CD4-positive, CD25-positive, alpha-beta regulatory T cell (primary cell): ENCODE data around the gene KIF13A. TPM values are rescaled to one million over a fixed set of nuclear protein-coding genes. Genes with fewer than 3 reads are reported as not detected.

Source experiments
- ATAC-seq, 2 donors: fragments of 150-1000 bp; cut with Tn5 transposase; one replicate each; pipeline ENCODE4 v1.10.0; 2021; ENCODE audit warnings: low read depth in 2 of 2, moderate number of reproducible peaks in 2 of 2, moderate library complexity in 1 of 2
- DNase-seq, 3 donors: peaks; one replicate each; pipeline versions ENCODE4 v3.0.0 to v3.0.0-alpha.2; 2012 to 2022; ENCODE audit warnings: mixed read lengths in 1 of 3
- H3K27ac ChIP-seq: one replicate; pipeline ENCODE4 v1.7.0; 2013; ENCODE audit warnings: mild to moderate bottlenecking, low read length; ENCODE audit not compliant: insufficient read depth, poor library complexity, severe bottlenecking
- H3K27me3 ChIP-seq: one replicate; pipeline ENCODE4 v1.7.0; 2013; ENCODE audit warnings: low read length; ENCODE audit not compliant: control insufficient read depth, insufficient read depth
- H3K36me3 ChIP-seq: one replicate; pipeline ENCODE4 v1.7.0; 2013; ENCODE audit warnings: mild to moderate bottlenecking, low read length, moderate library complexity; ENCODE audit not compliant: control insufficient read depth, insufficient read depth
- H3K4me1 ChIP-seq: 2 replicates; pipeline ENCODE4 v1.7.0; 2013; ENCODE audit warnings: mild to moderate bottlenecking, low read length; ENCODE audit not compliant: insufficient read depth, control insufficient read depth, poor library complexity, severe bottlenecking
- H3K4me3 ChIP-seq: one replicate; pipeline ENCODE4 v1.7.0; 2013; ENCODE audit warnings: low read depth, mild to moderate bottlenecking, low read length, moderate library complexity
- H3K9me3 ChIP-seq, 2 experiments: 1 replicate in 1 of 2; 2 replicates in 1 of 2; pipeline ENCODE4 v1.7.0; 2013; ENCODE audit warnings: low read length in 2 of 2, mild to moderate bottlenecking in 1 of 2, moderate library complexity in 1 of 2; ENCODE audit not compliant: control insufficient read depth in 2 of 2
- H3K27ac Mint-ChIP-seq, 3 donors: one replicate each; pipeline ENCODE4 v1.8.0; 2020 to 2022; ENCODE audit warnings: mild to moderate bottlenecking in 3 of 3, mixed read lengths in 3 of 3, moderate library complexity in 2 of 3
- H3K27me3 Mint-ChIP-seq: one replicate; pipeline ENCODE4 v1.8.0; 2022; ENCODE audit warnings: mild to moderate bottlenecking, mixed read lengths
- H3K36me3 Mint-ChIP-seq: one replicate; pipeline ENCODE4 v1.8.0; 2020; ENCODE audit warnings: mixed read lengths
- H3K4me1 Mint-ChIP-seq, 4 donors: one replicate each; pipeline ENCODE4 v1.8.0; 2020 to 2022; ENCODE audit warnings: mixed read lengths in 4 of 4, mild to moderate bottlenecking in 1 of 4
- H3K4me3 Mint-ChIP-seq, 4 donors: one replicate each; pipeline ENCODE4 v1.8.0; 2020 to 2022; ENCODE audit warnings: mild to moderate bottlenecking in 4 of 4, mixed read lengths in 4 of 4, moderate library complexity in 3 of 4
- H3K9me3 Mint-ChIP-seq, 7 donors: one replicate each; pipeline ENCODE4 v1.8.0; 2020 to 2022; ENCODE audit warnings: mixed read lengths in 7 of 7, mild to moderate bottlenecking in 3 of 7, moderate library complexity in 2 of 7
- polyA plus RNA-seq, 4 donors: library from polyadenylated mRNA; unstranded; fragments of 300-500 nt; fragmentation: Illumina TruSeq; gene quantifications; one replicate each; pipeline ENCODE4 v1.2.3, GENCODE V29; 2021
- total RNA-seq: library from RNA; stranded (reverse); gene quantifications from one replicate; pipeline ENCODE4 v1.2.3, GENCODE V29; 2022

KIF13A gene
- total and polyA plus RNA-seq, 5 donors from 2014 or later, result 0.49 TPM; not detected in 4

DNA sequence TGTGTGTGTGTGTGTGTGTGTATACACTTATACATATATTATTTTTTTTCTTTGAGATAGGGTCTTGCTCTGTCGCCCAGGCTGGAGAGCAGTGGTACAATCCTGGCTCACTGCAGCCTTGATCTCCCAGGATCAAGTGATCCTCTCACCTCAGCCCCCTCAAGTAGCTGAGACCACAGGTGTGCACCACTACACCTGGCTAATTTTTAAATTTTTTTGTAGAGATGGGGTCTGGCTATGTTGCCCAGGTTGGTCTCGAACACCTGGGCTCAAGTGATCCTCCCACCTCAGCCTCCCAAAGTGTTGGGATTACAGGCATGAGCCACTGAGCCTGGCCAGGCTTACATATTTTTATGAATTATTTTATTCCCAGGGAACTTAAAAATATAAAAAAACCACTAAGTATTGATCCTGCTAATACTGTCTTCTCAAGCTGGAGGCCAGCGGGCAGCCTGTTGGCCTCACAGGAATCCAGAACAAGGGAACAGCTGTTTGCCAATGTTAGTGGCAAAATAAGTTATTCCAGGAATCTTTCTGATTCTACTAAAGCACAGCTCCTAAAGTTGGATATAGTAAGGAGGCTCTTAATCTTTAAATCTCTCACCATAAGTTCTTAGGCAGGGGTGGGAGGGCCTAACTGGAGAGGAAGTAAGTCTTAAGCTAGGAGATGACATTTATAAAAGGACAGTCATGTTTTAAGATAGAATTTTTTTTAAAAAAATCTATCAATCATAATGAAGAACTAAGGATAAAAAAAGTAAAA, 145.2 kb downstream of the KIF13A start:
- no peaks in the 10 kb centered on the region for H3K4me1 Mint-ChIP-seq
- no peak overlapping the region for H3K4me3 ChIP-seq
- H3K27ac ChIP-seq, result no peak overlapping the region
- H3K27me3 ChIP-seq, result no peaks in the 10 kb centered on the region
- H3K9me3 ChIP-seq, result no peaks in the 10 kb centered on the region
- no peak overlapping the region for H3K27ac Mint-ChIP-seq
- no peak for DNase-seq
- H3K9me3 Mint-ChIP-seq, result no peaks in the 10 kb centered on the region
- H3K4me3 Mint-ChIP-seq, result no peak overlapping the region
- ATAC-seq, result no peak
- H3K27me3 Mint-ChIP-seq, result peaks cover 6% of the 10 kb centered on the region
- H3K36me3 Mint-ChIP-seq, result no peaks in the 10 kb centered on the region
- no peaks in the 10 kb centered on the region for H3K4me1 ChIP-seq
- H3K36me3 ChIP-seq, result no peaks in the 10 kb centered on the region

DNA sequence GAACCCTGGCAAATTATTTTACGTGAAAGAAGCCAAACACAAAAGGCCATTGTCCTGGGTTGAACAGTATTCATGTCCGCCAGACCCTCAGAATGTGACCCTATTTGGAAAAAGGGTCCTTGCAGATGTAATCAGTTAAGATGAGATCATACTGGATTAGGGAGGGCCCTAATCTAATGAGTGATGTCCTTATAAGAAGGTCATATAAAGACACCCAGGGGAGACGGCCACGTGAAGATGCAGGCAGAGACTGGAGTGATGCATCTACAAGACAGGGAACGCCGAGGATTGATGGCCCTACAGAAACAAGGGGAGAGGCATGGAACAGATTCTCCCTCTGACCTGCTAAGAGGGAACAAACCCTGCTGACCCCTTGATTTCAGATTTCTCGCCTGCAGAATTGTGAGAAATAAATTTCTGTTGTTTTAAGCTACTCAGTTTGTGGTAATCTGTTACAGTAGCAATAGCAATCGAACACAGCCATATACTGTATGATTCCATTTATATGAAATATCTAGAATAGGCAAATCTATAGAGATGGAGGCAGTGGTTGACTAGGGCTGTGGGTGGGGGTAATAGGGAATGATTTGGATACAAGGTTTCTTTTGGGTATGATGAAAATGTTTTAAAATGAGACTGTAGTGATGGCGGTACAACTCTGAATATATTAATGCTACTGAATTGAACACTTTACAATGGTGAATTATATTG, 147.8 kb downstream of the KIF13A start:
- no peaks in the 10 kb centered on the region for H3K9me3 ChIP-seq
- H3K27me3 ChIP-seq, result no peaks in the 10 kb centered on the region
- Mint-ChIP-seq H3K27ac (no peak overlapping the region), H3K4me1 (no peaks in the 10 kb centered on the region), H3K36me3 (no peaks in the 10 kb centered on the region), H3K4me3 (no peak overlapping the region), H3K27me3 (peaks cover 3% of the 10 kb centered on the region), H3K9me3 (no peaks in the 10 kb centered on the region)
- no peak overlapping the region for H3K27ac ChIP-seq
- ATAC-seq (no peak), DNase-seq (no peak)
- H3K4me1 ChIP-seq, result no peaks in the 10 kb centered on the region
- H3K36me3 ChIP-seq, result no peaks in the 10 kb centered on the region
- no peak overlapping the region for H3K4me3 ChIP-seq

DNA sequence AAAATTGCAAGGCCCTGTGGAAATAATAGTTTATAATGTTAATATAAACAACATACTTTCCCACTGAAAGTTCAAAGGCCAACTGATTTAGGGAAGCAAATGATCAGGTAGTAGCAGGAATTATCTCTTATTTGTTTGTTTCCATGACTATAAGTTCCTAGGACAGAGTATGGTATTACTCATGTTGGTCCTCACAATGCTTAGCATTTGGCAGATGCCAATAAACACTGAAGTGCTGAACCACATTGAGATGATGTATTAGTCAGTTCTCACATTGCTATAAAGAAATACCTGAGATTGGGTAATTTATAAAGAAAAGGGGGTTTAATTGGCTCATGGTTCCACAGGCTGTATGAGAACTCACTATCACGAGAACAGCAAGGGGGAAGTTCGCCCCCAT, 151.1 kb downstream of the KIF13A start:
- Histone ChIP-seq H3K36me3 (no peaks in the 10 kb centered on the region), H3K27ac (no peak overlapping the region), H3K4me1 (no peaks in the 10 kb centered on the region), H3K4me3 (no peak overlapping the region), H3K27me3 (no peaks in the 10 kb centered on the region), H3K9me3 (no peaks in the 10 kb centered on the region)
- no peaks in the 10 kb centered on the region for H3K4me1 Mint-ChIP-seq
- ATAC-seq (no peak), DNase-seq (no peak)
- no peak overlapping the region for H3K27ac Mint-ChIP-seq
- H3K9me3 Mint-ChIP-seq, result no peaks in the 10 kb centered on the region
- no peak overlapping the region for H3K4me3 Mint-ChIP-seq
- H3K36me3 Mint-ChIP-seq, result no peaks in the 10 kb centered on the region
- H3K27me3 Mint-ChIP-seq, result no peaks in the 10 kb centered on the region

DNA sequence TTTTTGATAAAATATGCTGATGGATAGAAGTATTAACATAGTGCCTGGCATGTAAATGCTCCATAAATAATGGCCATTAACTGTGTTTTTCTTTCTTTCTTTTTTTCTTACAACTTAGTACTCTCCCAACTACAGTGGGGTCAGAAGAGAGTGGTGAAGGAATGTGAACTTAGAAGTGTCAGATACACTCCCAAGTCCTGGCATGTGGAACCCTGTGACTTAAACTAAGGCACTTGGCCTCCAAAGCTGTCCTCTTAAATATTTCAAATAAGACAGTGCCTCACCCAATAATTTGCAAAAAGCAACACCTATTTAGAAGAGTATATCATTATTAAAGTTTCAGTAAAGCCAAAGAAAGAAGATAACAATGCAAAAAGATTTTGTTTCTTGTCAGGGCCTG, 151.7 kb downstream of the KIF13A start:
- Histone ChIP-seq H3K4me3 (no peak overlapping the region), H3K27me3 (peaks cover under 1% of the 10 kb centered on the region), H3K9me3 (no peaks in the 10 kb centered on the region), H3K27ac (no peak overlapping the region), H3K4me1 (no peaks in the 10 kb centered on the region), H3K36me3 (no peaks in the 10 kb centered on the region)
- ATAC-seq, result no peak
- H3K9me3 Mint-ChIP-seq, result no peaks in the 10 kb centered on the region
- DNase-seq, result no peak
- no peaks in the 10 kb centered on the region for H3K36me3 Mint-ChIP-seq
- H3K27ac Mint-ChIP-seq, result no peak overlapping the region
- H3K4me3 Mint-ChIP-seq, result no peak overlapping the region
- H3K4me1 Mint-ChIP-seq, result no peaks in the 10 kb centered on the region
- peaks cover under 1% of the 10 kb centered on the region for H3K27me3 Mint-ChIP-seq

DNA sequence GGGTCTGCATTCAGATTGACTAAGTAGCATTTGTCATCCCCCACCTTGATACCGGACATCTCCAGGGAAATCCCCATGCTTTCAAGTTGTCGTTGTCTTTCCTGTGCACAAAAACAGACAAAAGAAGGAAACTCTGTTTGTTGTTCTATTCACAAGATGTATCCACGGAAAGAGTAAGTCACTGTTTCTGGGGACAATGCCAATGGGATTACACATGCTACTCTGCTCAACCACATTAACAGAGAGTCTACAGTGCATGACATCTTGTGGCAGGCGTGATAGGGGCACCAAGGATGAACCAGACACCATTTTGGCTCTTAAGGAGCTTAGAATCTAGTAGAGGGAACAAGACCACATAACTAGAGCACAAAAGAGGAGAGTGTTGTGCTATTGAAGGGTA, 156.3 kb downstream of the KIF13A start:
- H3K27me3 ChIP-seq, result peaks cover 2% of the 10 kb centered on the region
- no peak overlapping the region for H3K4me3 Mint-ChIP-seq
- no peaks in the 10 kb centered on the region for H3K36me3 Mint-ChIP-seq
- no peak overlapping the region for H3K27ac ChIP-seq
- no peaks in the 10 kb centered on the region for H3K4me1 ChIP-seq
- H3K4me3 ChIP-seq, result no peak overlapping the region
- DNase-seq (no peak), ATAC-seq (no peak)
- H3K36me3 ChIP-seq, result no peaks in the 10 kb centered on the region
- H3K9me3 ChIP-seq, result no peaks in the 10 kb centered on the region
- peaks cover 4% of the 10 kb centered on the region for H3K27me3 Mint-ChIP-seq
- no peak overlapping the region for H3K27ac Mint-ChIP-seq
- peaks cover 0 to 3% (median 0%) of the 10 kb centered on the region in 7 donors for H3K9me3 Mint-ChIP-seq
- H3K4me1 Mint-ChIP-seq, result no peaks in the 10 kb centered on the region

DNA sequence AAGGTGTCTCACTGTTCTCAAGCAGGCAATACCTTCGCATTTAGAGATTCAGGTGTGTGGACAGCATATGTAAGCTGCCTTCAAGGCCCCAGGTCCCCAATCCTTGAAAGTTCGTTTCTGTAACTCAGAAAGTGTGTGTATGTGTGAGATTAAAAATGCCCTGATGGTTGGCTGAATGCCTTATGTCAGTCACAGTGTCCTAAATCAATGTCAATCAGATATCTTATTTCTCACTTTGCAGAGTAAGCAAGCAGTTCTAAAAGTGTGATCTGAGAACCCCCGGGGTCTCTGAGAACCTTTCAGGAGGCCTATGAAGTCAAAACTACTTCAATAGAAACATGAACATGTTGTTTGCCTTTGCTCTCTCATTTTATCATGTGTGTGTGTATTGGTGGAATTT, 157.5 kb downstream of the KIF13A start:
- Histone ChIP-seq H3K27me3 (peaks cover 2% of the 10 kb centered on the region), H3K27ac (no peak overlapping the region), H3K4me1 (no peaks in the 10 kb centered on the region), H3K9me3 (no peaks in the 10 kb centered on the region), H3K36me3 (no peaks in the 10 kb centered on the region), H3K4me3 (no peak overlapping the region)
- Mint-ChIP-seq H3K9me3 (peaks cover 0 to 3% (median 0%) of the 10 kb centered on the region in 7 donors), H3K4me1 (no peaks in the 10 kb centered on the region), H3K4me3 (no peak overlapping the region), H3K36me3 (no peaks in the 10 kb centered on the region), H3K27me3 (peaks cover 4% of the 10 kb centered on the region), H3K27ac (no peak overlapping the region)
- DNase-seq (no peak), ATAC-seq (no peak)

DNA sequence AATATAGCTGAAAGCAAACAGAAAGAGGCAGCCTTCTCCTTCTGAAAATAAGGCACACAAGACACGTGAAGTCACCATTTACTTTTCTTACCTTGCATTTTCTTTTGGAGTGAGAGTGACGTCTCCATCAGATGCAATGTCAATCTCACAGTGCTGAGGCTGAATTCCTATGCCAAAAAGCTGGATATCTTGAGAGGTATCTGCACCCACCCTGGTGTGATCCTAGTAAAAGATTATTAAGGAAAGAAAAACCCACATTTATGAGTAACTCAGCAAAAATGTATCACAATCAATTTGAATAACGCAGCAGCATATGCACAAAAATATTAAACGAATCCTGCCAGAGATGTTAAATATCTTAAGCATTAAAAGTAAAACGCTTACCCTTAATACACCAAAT, 159.3 kb downstream of the KIF13A start:
- no peaks in the 10 kb centered on the region for H3K36me3 ChIP-seq

DNA sequence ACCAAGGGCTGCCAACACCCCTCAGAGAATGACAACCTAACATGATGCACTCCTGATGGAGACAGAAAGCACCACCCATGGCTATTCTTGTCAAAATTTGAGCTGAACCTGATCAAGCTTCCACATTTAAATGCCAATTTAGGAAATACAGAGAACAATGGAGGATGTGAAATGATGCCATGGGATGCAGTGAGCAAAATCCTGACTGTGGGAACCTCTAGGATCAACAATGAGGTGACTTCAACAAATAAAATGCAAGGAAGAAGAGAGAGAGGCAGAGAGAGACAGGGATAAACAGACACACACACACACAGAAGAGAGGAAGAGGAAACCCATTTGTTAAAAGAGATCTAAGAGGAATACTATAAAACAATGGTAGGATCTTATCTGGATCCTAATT, 161.1 kb downstream of the KIF13A start:
- ATAC-seq (no peak), DNase-seq (no peak)
- Mint-ChIP-seq H3K4me3 (no peak overlapping the region), H3K9me3 (peaks cover 0 to 3% (median 0%) of the 10 kb centered on the region in 7 donors), H3K27ac (no peak overlapping the region), H3K4me1 (no peaks in the 10 kb centered on the region), H3K36me3 (no peaks in the 10 kb centered on the region), H3K27me3 (peaks cover 4% of the 10 kb centered on the region)
- H3K4me1 ChIP-seq, result no peaks in the 10 kb centered on the region
- no peak overlapping the region for H3K4me3 ChIP-seq
- H3K27ac ChIP-seq, result no peak overlapping the region
- H3K36me3 ChIP-seq, result no peaks in the 10 kb centered on the region
- H3K9me3 ChIP-seq, result no peaks in the 10 kb centered on the region
- peaks cover 2% of the 10 kb centered on the region for H3K27me3 ChIP-seq

More for the DNA sequence above, 159.3 kb downstream of the KIF13A start:
- H3K9me3 Mint-ChIP-seq, result peaks cover 0 to 3% (median 0%) of the 10 kb centered on the region in 7 donors
- ATAC-seq (no peak), DNase-seq (no peak)
- H3K36me3 Mint-ChIP-seq, result no peaks in the 10 kb centered on the region
- H3K27ac Mint-ChIP-seq, result no peak overlapping the region
- no peaks in the 10 kb centered on the region for H3K4me1 Mint-ChIP-seq
- no peak overlapping the region for H3K27ac ChIP-seq
- peaks cover 2% of the 10 kb centered on the region for H3K27me3 ChIP-seq
- H3K4me3 ChIP-seq, result no peak overlapping the region
- no peaks in the 10 kb centered on the region for H3K4me1 ChIP-seq
- H3K27me3 Mint-ChIP-seq, result peaks cover 4% of the 10 kb centered on the region
- no peaks in the 10 kb centered on the region for H3K9me3 ChIP-seq
- H3K4me3 Mint-ChIP-seq, result no peak overlapping the region
